ENCODE data around the gene ROR1. TPM values are rescaled to one million over a fixed set of nuclear protein-coding genes. Genes with fewer than 3 reads are reported as not detected.

The ROR1 gene
- total RNA-seq, 1 donor, result 52.5 TPM

GRCh38 chr1:64135462-64136223 lies 361.8 kb downstream of the ROR1 start:
- Histone ChIP-seq H3K4me2 (ENCODE audit: insufficient read depth, low read length) (no peak overlapping the region), H3K9me3 (ENCODE audit: low read depth, low read length) (no peaks in the 10 kb centered on the region), H3K4me1 (ENCODE audit: insufficient read depth, low read length) (peaks cover 57% of the 10 kb centered on the region), H3K27me3 (ENCODE audit: insufficient read depth, low read length) (no peaks in the 10 kb centered on the region), H2AFZ (ENCODE audit: low read length) (no peak overlapping the region), H3K36me3 (ENCODE audit: insufficient read depth, low read length) (peaks cover 13% of the 10 kb centered on the region), H4K20me1 (ENCODE audit: insufficient read depth, low read length) (no peaks in the 10 kb centered on the region), H3K27ac (ENCODE audit: low read depth, low read length) (peak overlapping the region; percentile 86), H3K4me3 (ENCODE audit: insufficient read depth, low read length) (no peak overlapping the region), H3K79me2 (ENCODE audit: insufficient read depth, low read length) (no peaks in the 10 kb centered on the region)
- no peak for TF ChIP-seq CTCF (IDR thresholded peaks at IDR 0.05; ENCODE audit: extremely low read depth, low read depth, low read length)
- no peak for DNase-seq (ENCODE audit: insufficient read length, low spot score, missing footprints)

DNA sequence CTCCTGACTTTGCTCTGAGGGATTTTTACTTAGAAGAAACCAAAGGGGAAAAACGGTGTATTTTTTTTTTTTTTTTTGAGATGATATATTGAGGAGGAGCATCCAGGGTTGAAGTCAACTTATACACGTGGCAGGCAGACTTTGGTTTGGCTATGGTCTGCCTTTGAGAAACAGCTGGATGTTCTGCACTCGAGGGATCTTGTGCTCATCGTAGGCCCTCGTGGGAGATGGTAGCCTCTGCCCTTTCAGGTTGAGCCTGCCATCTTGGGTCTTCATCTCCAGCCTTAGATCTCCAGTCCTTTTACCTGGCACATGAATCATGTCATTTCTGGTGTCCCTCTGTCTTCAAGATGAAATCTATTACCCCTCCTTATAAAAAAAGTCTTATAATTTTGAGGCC lies 362.5 kb downstream of the ROR1 start:
- H3K27ac ChIP-seq (ENCODE audit: low read depth, low read length), result peak overlapping the region; percentile 86

GRCh38 chr1:64136752-64137411 lies 363.1 kb downstream of the ROR1 start:
- TF ChIP-seq CTCF (IDR thresholded peaks at IDR 0.05; ENCODE audit: extremely low read depth, low read depth, low read length), result peak; percentile 98
- H3K4me1 ChIP-seq (ENCODE audit: insufficient read depth, low read length), result peaks cover 57% of the 10 kb centered on the region
- H3K79me2 ChIP-seq (ENCODE audit: insufficient read depth, low read length), result no peaks in the 10 kb centered on the region
- H3K4me2 ChIP-seq (ENCODE audit: insufficient read depth, low read length), result peak overlapping the region; percentile 32
- no peaks in the 10 kb centered on the region for H3K9me3 ChIP-seq (ENCODE audit: low read depth, low read length)
- H2AFZ ChIP-seq (ENCODE audit: low read length), result no peak overlapping the region
- H3K27ac ChIP-seq (ENCODE audit: low read depth, low read length), result peak overlapping the region; percentile 86
- no peak overlapping the region for H3K4me3 ChIP-seq (ENCODE audit: insufficient read depth, low read length)
- H4K20me1 ChIP-seq (ENCODE audit: insufficient read depth, low read length), result no peaks in the 10 kb centered on the region
- H3K36me3 ChIP-seq (ENCODE audit: insufficient read depth, low read length), result peaks cover 21% of the 10 kb centered on the region
- peak; percentile 69 for DNase-seq (ENCODE audit: insufficient read length, low spot score, missing footprints)
- H3K27me3 ChIP-seq (ENCODE audit: insufficient read depth, low read length), result no peaks in the 10 kb centered on the region

More for the DNA sequence above, 362.5 kb downstream of the ROR1 start:
- no peaks in the 10 kb centered on the region for H3K79me2 ChIP-seq (ENCODE audit: insufficient read depth, low read length)
- no peak overlapping the region for H2AFZ ChIP-seq (ENCODE audit: low read length)
- H3K36me3 ChIP-seq (ENCODE audit: insufficient read depth, low read length), result peaks cover 15% of the 10 kb centered on the region
- H3K4me1 ChIP-seq (ENCODE audit: insufficient read depth, low read length), result peaks cover 57% of the 10 kb centered on the region
- no peak for TF ChIP-seq CTCF (IDR thresholded peaks at IDR 0.05; ENCODE audit: extremely low read depth, low read depth, low read length)
- H3K9me3 ChIP-seq (ENCODE audit: low read depth, low read length), result no peaks in the 10 kb centered on the region
- DNase-seq (ENCODE audit: insufficient read length, low spot score, missing footprints), result no peak
- peak overlapping the region; percentile 32 for H3K4me2 ChIP-seq (ENCODE audit: insufficient read depth, low read length)
- no peaks in the 10 kb centered on the region for H4K20me1 ChIP-seq (ENCODE audit: insufficient read depth, low read length)
- H3K27me3 ChIP-seq (ENCODE audit: insufficient read depth, low read length), result no peaks in the 10 kb centered on the region
- no peak overlapping the region for H3K4me3 ChIP-seq (ENCODE audit: insufficient read depth, low read length)

- Histone ChIP-seq H3K4me3 (ENCODE audit: insufficient read depth, low read length) (no peak overlapping the region), H3K27ac (ENCODE audit: low read depth, low read length) (peak overlapping the region; percentile 86), H2AFZ (ENCODE audit: low read length) (no peak overlapping the region), H3K36me3 (ENCODE audit: insufficient read depth, low read length) (peaks cover 26% of the 10 kb centered on the region), H4K20me1 (ENCODE audit: insufficient read depth, low read length) (no peaks in the 10 kb centered on the region), H3K9me3 (ENCODE audit: low read depth, low read length) (no peaks in the 10 kb centered on the region), H3K27me3 (ENCODE audit: insufficient read depth, low read length) (no peaks in the 10 kb centered on the region), H3K4me1 (ENCODE audit: insufficient read depth, low read length) (peaks cover 55% of the 10 kb centered on the region), H3K79me2 (ENCODE audit: insufficient read depth, low read length) (no peaks in the 10 kb centered on the region), H3K4me2 (ENCODE audit: insufficient read depth, low read length) (no peak overlapping the region)
- DNase-seq (ENCODE audit: insufficient read length, low spot score, missing footprints), result no peak
- TF ChIP-seq CTCF (IDR thresholded peaks at IDR 0.05; ENCODE audit: extremely low read depth, low read depth, low read length), result peak; percentile 13
Observed at GRCh38 chr1:64137412-64137803, 363.6 kb downstream of the ROR1 start.

Measured in osteoblast (primary cell).